Rectal smooth muscle tissue (tissue), 1 donor: ENCODE measurements around the gene MGST2.

Experiments
- H3K27ac ChIP-seq: one replicate; pipeline ENCODE4 v1.7.0; 2013; ENCODE audit warnings: low read depth, low read length, inconsistent platforms
- H3K27me3 ChIP-seq: one replicate; pipeline ENCODE4 v1.7.0; 2013; ENCODE audit warnings: low read length; ENCODE audit not compliant: control insufficient read depth, insufficient read depth
- H3K36me3 ChIP-seq: one replicate; pipeline ENCODE4 v1.7.0; 2013; ENCODE audit warnings: low read length; ENCODE audit not compliant: control insufficient read depth, insufficient read depth
- H3K4me1 ChIP-seq: one replicate; pipeline ENCODE4 v1.7.0; 2013; ENCODE audit warnings: low read length; ENCODE audit not compliant: control insufficient read depth, insufficient read depth
- H3K4me3 ChIP-seq: one replicate; pipeline ENCODE4 v1.7.0; 2013; ENCODE audit warnings: low read length
- H3K9ac ChIP-seq: one replicate; pipeline ENCODE4 v1.7.0; 2013; ENCODE audit warnings: low read length

Gene MGST2

DNA sequence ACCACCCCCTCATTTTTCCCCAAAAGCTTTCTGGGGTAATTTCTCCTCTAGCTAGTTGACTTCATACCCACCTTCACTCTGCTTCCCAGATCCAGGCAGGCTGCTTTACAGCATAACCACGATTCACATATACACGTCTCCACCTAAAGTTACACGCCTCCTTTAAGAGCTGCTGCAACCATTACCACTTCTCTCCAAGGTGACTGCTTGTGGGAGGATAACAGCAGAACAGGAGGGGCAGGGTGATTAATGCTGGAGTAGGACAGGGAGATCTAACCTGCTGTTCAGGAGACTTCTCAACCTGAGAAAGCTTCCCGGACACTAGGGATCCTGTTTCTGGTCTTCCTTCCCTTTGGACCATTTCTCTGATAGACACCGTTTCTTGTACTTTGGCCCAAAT, 77.4 kb downstream of the MGST2 start:
- Histone ChIP-seq H3K27me3 (no peaks in the 10 kb centered on the region), H3K4me3 (no peak overlapping the region), H3K36me3 (no peaks in the 10 kb centered on the region), H3K27ac (no peak overlapping the region), H3K4me1 (peaks cover 4% of the 10 kb centered on the region), H3K9ac (no peak overlapping the region)

DNA sequence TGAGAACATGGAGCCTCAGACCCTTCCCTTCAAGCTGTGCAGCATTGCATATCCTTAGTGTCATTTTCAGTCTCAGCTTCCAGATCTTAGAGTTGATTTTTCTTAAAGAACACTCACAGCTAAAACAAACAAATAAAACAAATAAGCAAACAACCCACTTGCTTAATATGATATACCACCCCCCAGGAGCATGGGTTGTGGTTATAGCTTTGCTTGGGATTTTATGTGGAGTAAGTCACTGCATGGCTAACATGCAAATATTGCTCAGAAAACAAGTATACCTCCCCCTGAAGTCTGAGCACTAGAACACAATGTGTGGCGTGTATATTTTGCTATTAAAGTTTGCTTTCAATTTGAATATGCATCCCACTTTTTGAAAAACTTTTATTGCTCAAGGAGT, 78.6 kb downstream of the MGST2 start:
- no peak overlapping the region for H3K4me3 ChIP-seq
- H3K27me3 ChIP-seq, result no peaks in the 10 kb centered on the region
- no peaks in the 10 kb centered on the region for H3K36me3 ChIP-seq
- H3K27ac ChIP-seq, result no peak overlapping the region
- H3K4me1 ChIP-seq, result peaks cover 4% of the 10 kb centered on the region
- H3K9ac ChIP-seq, result no peak overlapping the region

DNA sequence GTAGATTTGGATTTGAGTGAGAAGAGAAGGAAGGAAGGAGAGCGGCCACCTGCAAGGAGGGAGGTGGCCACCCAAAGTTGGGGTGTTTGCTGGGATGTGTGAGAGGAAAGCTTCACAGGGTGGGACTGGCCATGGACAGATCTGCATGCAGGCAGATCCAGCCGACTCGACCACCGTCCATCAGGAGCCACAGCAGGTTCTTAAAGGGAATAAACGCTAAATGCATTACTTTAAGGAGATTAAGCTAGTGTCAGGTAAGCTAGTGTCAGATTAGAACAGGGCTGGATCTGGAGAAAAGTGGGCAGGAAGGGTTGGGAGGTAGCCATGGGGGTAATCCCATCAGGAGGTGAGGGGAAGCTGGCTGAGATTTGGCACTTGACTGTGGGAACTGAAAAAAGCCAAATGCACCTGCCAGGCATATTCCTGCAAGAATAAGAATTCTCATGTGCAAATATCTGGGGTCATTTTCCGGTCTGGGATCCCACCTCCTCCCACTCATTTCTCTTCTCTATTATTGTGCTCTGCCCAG, 79.6 kb downstream of the MGST2 start:
- H3K4me1 ChIP-seq, result peaks cover 4% of the 10 kb centered on the region
- H3K36me3 ChIP-seq, result no peaks in the 10 kb centered on the region
- H3K4me3 ChIP-seq, result no peak overlapping the region
- no peaks in the 10 kb centered on the region for H3K27me3 ChIP-seq
- no peak overlapping the region for H3K27ac ChIP-seq
- H3K9ac ChIP-seq, result no peak overlapping the region

DNA sequence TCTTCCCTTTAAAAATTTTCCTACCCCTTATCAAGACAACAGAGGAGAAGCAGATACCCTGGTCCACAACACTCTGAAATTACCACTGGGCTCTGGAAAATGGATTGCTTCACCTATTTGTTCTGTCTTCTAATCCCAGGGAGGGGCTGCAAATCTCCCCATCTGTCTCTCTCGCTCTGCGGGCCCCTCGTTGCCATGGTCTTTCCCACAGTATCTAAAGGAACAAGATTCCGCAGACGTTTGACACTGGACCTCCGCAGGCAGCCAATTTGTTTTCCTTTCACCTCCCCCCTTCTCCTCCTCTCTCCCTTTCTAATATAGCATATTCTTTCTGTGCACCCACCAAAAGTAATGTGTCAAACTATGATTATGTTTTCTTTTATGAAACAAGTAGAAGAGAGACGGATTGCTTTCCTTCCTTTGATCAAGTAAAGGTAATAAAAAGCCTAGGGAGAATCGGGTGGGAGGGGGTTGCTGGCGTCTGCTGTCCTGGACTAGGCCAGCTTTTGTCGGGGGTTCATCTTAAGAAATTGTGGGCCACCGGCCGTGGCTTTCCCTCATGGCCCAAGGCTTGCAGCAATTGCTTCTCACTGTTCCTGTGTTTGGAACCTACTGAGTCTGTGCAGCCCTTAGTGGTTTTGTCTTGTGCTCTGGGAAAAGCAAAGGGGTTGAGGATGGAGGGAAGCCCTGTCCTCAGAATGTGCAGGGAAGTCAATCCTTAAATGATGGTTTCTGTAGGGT, 81.0 kb downstream of the MGST2 start:
- Histone ChIP-seq H3K27me3 (no peaks in the 10 kb centered on the region), H3K4me3 (no peak overlapping the region), H3K36me3 (no peaks in the 10 kb centered on the region), H3K4me1 (no peaks in the 10 kb centered on the region), H3K27ac (no peak overlapping the region), H3K9ac (no peak overlapping the region)

DNA sequence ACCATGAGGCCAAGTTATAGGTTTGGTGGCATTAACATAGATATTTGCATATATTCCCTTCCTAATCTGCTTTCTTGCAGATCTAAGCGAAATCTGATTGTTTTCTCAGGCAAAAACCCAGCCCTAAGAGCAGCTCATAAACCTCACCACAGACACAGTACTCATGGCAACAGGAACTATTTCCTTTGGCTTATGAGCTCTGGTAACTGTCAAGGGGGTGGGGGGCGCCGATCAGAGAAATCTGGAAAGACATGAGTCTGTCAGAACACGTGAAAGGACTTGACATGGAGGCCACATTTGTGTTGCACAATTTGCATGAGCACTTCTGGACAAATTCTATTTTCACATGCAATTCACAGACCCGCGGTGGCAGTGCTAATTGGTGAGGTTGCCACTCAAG, 83.7 kb downstream of the MGST2 start:
- Histone ChIP-seq H3K27ac (no peak overlapping the region), H3K9ac (no peak overlapping the region), H3K36me3 (no peaks in the 10 kb centered on the region), H3K27me3 (no peaks in the 10 kb centered on the region), H3K4me1 (no peaks in the 10 kb centered on the region), H3K4me3 (no peak overlapping the region)

DNA sequence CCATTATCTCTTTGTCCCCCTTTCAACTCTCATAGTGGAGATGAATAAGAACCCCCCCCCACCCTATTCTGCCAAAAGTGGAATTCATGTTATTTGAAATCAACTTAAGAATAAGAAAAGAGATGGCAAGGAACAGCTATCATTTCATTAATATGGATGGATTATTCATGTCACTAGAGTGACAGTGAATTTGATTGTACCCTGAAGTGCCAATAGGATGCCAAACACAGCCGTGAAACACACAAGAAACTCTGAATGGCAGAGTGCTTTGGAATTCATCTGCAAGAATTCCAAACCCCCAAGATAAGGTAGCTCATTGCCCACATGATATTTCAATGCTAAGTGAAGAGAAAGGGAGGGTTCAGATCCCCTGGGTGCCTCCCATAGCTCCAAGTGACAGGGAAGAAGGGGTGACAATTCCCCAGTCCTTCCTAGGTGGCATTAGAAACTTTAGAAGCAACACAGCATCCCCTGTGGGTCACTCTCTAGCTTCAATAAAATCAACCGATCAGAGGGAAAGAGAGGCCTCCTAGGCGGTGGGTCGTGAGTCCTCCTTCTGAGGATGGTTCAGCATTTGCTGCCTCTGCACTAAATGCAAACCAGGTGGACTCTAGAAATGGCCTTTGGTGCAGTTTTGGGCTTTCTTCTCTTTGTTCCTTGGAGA, 84.3 kb downstream of the MGST2 start:
- Histone ChIP-seq H3K27ac (no peak overlapping the region), H3K36me3 (no peaks in the 10 kb centered on the region), H3K4me1 (no peaks in the 10 kb centered on the region), H3K4me3 (no peak overlapping the region), H3K9ac (no peak overlapping the region), H3K27me3 (no peaks in the 10 kb centered on the region)

DNA sequence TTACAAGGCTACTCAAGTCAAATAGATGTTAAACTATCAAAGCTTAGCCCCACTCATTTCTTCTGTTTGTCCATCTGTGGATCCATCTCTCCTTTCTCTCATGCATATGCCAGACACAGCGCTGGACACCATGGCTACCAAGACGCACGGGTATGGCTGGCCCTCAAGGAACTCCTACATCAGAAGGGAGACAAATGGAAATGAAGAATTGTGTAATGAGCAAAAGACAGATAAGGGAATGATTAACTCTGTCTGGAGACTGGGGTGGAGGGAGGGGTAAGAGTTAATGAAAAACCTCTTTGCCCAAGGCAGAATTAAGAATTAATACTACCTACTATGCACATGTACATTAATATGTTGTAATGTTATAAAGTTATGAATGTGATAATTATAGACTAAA, 88.1 kb downstream of the MGST2 start:
- Histone ChIP-seq H3K9ac (no peak overlapping the region), H3K36me3 (no peaks in the 10 kb centered on the region), H3K27ac (no peak overlapping the region), H3K4me1 (no peaks in the 10 kb centered on the region), H3K27me3 (no peaks in the 10 kb centered on the region), H3K4me3 (no peak overlapping the region)
